Germinal center (tissue), 1 donor: Measurements from ENCODE around the gene RAD51D.
"Not testable (repeated sequence)": the region's sequence is repeated elsewhere in the genome, so short reads cannot be mapped to it uniquely, and the experiment has no call there.

Experiments
- DNase-seq: peaks from one replicate; pipeline ENCODE4 v3.0.0; 2012; ENCODE audit warnings: mixed read lengths, low spot score

RAD51D gene

GRCh38 chr17:35065880-35066279 is 53.8 kb downstream of the RAD51D start:
- DNase-seq = no peak

GRCh38 chr17:35064516-35065215 is 55.0 kb downstream of the RAD51D start:
- DNase-seq = no peak

- peak; percentile 67 for DNase-seq
Observed at GRCh38 chr17:35063514-35064223, 56.0 kb downstream of the RAD51D start, which contains the start of gene RFFL. RFFL (minus strand) TSS chr17:35063707; CDS start chr17:35026553, 37,154 bp downstream.

GRCh38 chr17:35062308-35062707 is 57.4 kb downstream of the RAD51D start:
- no peak for DNase-seq

GRCh38 chr17:35057332-35057915 is 62.2 kb downstream of the RAD51D start:
- no peak for DNase-seq

GRCh38 chr17:35056013-35056412 is 63.6 kb downstream of the RAD51D start:
- DNase-seq = no peak

- no peak for DNase-seq
Observed at GRCh38 chr17:35053204-35053603, 66.5 kb downstream of the RAD51D start.

- no peak for DNase-seq
Observed at GRCh38 chr17:35052780-35053179, 66.9 kb downstream of the RAD51D start.

- DNase-seq = no peak
Observed at GRCh38 chr17:35052241-35052610, 67.4 kb downstream of the RAD51D start.

- DNase-seq = no peak
Observed at GRCh38 chr17:35051579-35052240, 68.0 kb downstream of the RAD51D start.

GRCh38 chr17:35051183-35051578 is 68.5 kb downstream of the RAD51D start:
- peak; percentile 56 for DNase-seq

GRCh38 chr17:35050170-35050569 is 69.5 kb downstream of the RAD51D start:
- DNase-seq = no peak

- no peak for DNase-seq
Observed at GRCh38 chr17:35048685-35049379, 70.8 kb downstream of the RAD51D start.

GRCh38 chr17:35046740-35047283 is 72.8 kb downstream of the RAD51D start:
- DNase-seq = peak; percentile 62

- DNase-seq = no peak
Observed at GRCh38 chr17:35046245-35046644, 73.4 kb downstream of the RAD51D start.

- not testable (repeated sequence) for DNase-seq
Observed at GRCh38 chr17:35045458-35045979, 74.1 kb downstream of the RAD51D start.

GRCh38 chr17:35044181-35044580 is 75.5 kb downstream of the RAD51D start:
- no peak for DNase-seq
